ENCODE measurements around the gene FYN. TPM values are rescaled to one million over a fixed set of nuclear protein-coding genes. Genes with fewer than 3 reads are reported as not detected.

The FYN gene
- polyA plus RNA-seq, 1 experiment = 55.1 TPM

GRCh38 chr6:111779031-111779430 lies 94.2 kb downstream of the FYN start:
- H3K27me3 ChIP-seq (ENCODE audit: control insufficient read depth, insufficient read depth, low read length) = no peaks in the 10 kb centered on the region
- 0 out of 2 replicates have a peak, but pooled peaks cover 2% of the 10 kb centered on the region for H3K36me3 ChIP-seq (ENCODE audit: control insufficient read depth, insufficient read depth, low read length)
- DNase-seq (ENCODE audit: low read depth) = no peak
- no peak for TF ChIP-seq CTCF (IDR thresholded peaks at IDR 0.05; ENCODE audit: insufficient read depth, low read depth, low read length)
- CTCF ChIA-PET = no interaction called here
- POLR2A ChIA-PET = interaction anchor here (0.7 kb wide), 1 partner anchor 8 kb away, joined by 18 read pairs; no protein-coding TSS in a partner anchor
- H3K4me3 ChIP-seq (ENCODE audit: low read depth, low read length) = no peak overlapping the region

GRCh38 chr6:111777357-111777756 lies 95.9 kb downstream of the FYN start:
- CTCF ChIA-PET = no interaction called here
- Histone ChIP-seq H3K4me3 (ENCODE audit: low read depth, low read length) (no peak overlapping the region), H3K36me3 (ENCODE audit: control insufficient read depth, insufficient read depth, low read length) (0 out of 2 replicates have a peak, but pooled peaks cover 2% of the 10 kb centered on the region), H3K27me3 (ENCODE audit: control insufficient read depth, insufficient read depth, low read length) (no peaks in the 10 kb centered on the region)
- no peak for TF ChIP-seq CTCF (IDR thresholded peaks at IDR 0.05; ENCODE audit: insufficient read depth, low read depth, low read length)
- DNase-seq (ENCODE audit: low read depth) = no peak
- POLR2A ChIA-PET = no interaction called here

GRCh38 chr6:111776236-111777221 lies 96.7 kb downstream of the FYN start:
- Histone ChIP-seq H3K4me3 (ENCODE audit: low read depth, low read length) (no peak overlapping the region), H3K27me3 (ENCODE audit: control insufficient read depth, insufficient read depth, low read length) (no peaks in the 10 kb centered on the region), H3K36me3 (ENCODE audit: control insufficient read depth, insufficient read depth, low read length) (0 out of 2 replicates have a peak, but pooled peaks cover 2% of the 10 kb centered on the region)
- POLR2A ChIA-PET = no interaction called here
- DNase-seq (ENCODE audit: low read depth) = no peak
- CTCF ChIA-PET = interaction anchor here (2.0 kb wide), 1 partner anchor 12 kb away, joined by 5 read pairs; no protein-coding TSS in a partner anchor
- no peak for TF ChIP-seq CTCF (IDR thresholded peaks at IDR 0.05; ENCODE audit: insufficient read depth, low read depth, low read length)

- Histone ChIP-seq H3K4me3 (ENCODE audit: low read depth, low read length) (no peak overlapping the region), H3K27me3 (ENCODE audit: control insufficient read depth, insufficient read depth, low read length) (no peaks in the 10 kb centered on the region), H3K36me3 (ENCODE audit: control insufficient read depth, insufficient read depth, low read length) (0 out of 2 replicates have a peak, but pooled peaks cover 2% of the 10 kb centered on the region)
- DNase-seq (ENCODE audit: low read depth) = no peak
- ChIA-PET POLR2A (no interaction called here), CTCF (interaction anchor here (1.1 to 2.0 kb wide), 3 partner anchors 8 to 17 kb away, joined by 4 to 5 read pairs (median 4); no protein-coding TSS in a partner anchor)
- TF ChIP-seq CTCF (IDR thresholded peaks at IDR 0.05; ENCODE audit: insufficient read depth, low read depth, low read length) = no peak
These were observed 97.9 kb downstream of the FYN start for GRCh38 chr6:111775145-111775922.

- no peak for TF ChIP-seq CTCF (IDR thresholded peaks at IDR 0.05; ENCODE audit: insufficient read depth, low read depth, low read length)
- no peak overlapping the region for H3K4me3 ChIP-seq (ENCODE audit: low read depth, low read length)
- no peak for DNase-seq (ENCODE audit: low read depth)
- POLR2A ChIA-PET = no interaction called here
- H3K27me3 ChIP-seq (ENCODE audit: control insufficient read depth, insufficient read depth, low read length) = no peaks in the 10 kb centered on the region
- 0 out of 2 replicates have a peak, but pooled peaks cover 2% of the 10 kb centered on the region for H3K36me3 ChIP-seq (ENCODE audit: control insufficient read depth, insufficient read depth, low read length)
- CTCF ChIA-PET = interaction anchor here (1.1 to 1.3 kb wide), 2 partner anchors 9 to 18 kb away, joined by 4 read pairs; no protein-coding TSS in a partner anchor
These were observed 98.9 kb downstream of the FYN start for GRCh38 chr6:111774346-111774703.

Data from BJ (cell line).